Rectal smooth muscle tissue (tissue), 1 donor: ENCODE measurements around the gene GSX1.
"Not testable (repeated sequence)": the region's sequence is repeated elsewhere in the genome, so short reads cannot be mapped to it uniquely, and the experiment has no call there.

ENCODE experiments used
- H3K27ac ChIP-seq: one replicate; pipeline ENCODE4 v1.7.0; 2013; ENCODE audit warnings: low read depth, low read length, inconsistent platforms
- H3K27me3 ChIP-seq: one replicate; pipeline ENCODE4 v1.7.0; 2013; ENCODE audit warnings: low read length; ENCODE audit not compliant: control insufficient read depth, insufficient read depth
- H3K36me3 ChIP-seq: one replicate; pipeline ENCODE4 v1.7.0; 2013; ENCODE audit warnings: low read length; ENCODE audit not compliant: control insufficient read depth, insufficient read depth
- H3K4me1 ChIP-seq: one replicate; pipeline ENCODE4 v1.7.0; 2013; ENCODE audit warnings: low read length; ENCODE audit not compliant: control insufficient read depth, insufficient read depth
- H3K4me3 ChIP-seq: one replicate; pipeline ENCODE4 v1.7.0; 2013; ENCODE audit warnings: low read length
- H3K9ac ChIP-seq: one replicate; pipeline ENCODE4 v1.7.0; 2013; ENCODE audit warnings: low read length

Gene GSX1

GRCh38 chr13:27796544-27797227 lies 4.4 kb downstream of the GSX1 start:
- Histone ChIP-seq H3K4me1 (no peaks in the 10 kb centered on the region), H3K27me3 (peaks cover 37% of the 10 kb centered on the region), H3K27ac (no peak overlapping the region), H3K36me3 (no peaks in the 10 kb centered on the region), H3K9ac (no peak overlapping the region), H3K4me3 (no peak overlapping the region)

GRCh38 chr13:27797228-27797624 lies 4.9 kb downstream of the GSX1 start:
- peaks cover 37% of the 10 kb centered on the region for H3K27me3 ChIP-seq
- H3K36me3 ChIP-seq, result no peaks in the 10 kb centered on the region
- H3K27ac ChIP-seq, result no peak overlapping the region
- H3K9ac ChIP-seq, result no peak overlapping the region
- H3K4me1 ChIP-seq, result no peaks in the 10 kb centered on the region
- H3K4me3 ChIP-seq, result no peak overlapping the region

DNA sequence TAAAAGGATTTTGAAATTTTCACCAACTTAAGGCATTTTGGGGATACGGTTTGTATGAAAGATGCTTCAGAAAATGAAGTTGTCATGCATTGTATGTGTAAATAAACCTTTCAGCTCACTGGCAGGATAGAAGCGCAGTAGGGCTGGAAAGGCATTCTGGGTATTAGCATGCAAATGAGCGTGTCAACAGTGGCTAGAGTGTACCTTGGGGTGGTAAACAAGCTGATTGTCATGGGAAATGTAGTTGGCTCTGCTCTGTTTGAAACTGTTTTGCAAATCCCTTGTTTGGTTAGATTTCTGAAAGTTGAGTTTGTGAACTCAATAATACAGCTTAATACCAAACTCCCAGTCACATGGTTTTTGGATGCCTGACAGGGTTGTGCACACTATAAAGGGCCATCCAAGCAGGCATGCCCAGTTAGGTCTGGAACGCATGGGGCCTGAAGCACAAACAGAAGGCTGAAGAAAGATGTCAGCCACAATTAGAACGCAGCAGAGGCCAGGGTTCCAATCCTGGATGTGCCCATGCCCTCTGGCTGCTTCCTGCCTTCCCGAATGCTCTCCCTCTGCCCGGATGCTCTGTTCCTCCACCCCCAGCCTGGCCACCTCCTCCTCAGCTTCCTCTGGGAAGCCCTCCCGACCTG lies 14.6 kb downstream of the GSX1 start:
- no peak overlapping the region for H3K27ac ChIP-seq
- peaks cover 8% of the 10 kb centered on the region for H3K27me3 ChIP-seq
- no peak overlapping the region for H3K4me3 ChIP-seq
- no peaks in the 10 kb centered on the region for H3K36me3 ChIP-seq
- no peak overlapping the region for H3K9ac ChIP-seq
- H3K4me1 ChIP-seq, result no peaks in the 10 kb centered on the region

GRCh38 chr13:27808851-27809550 lies 16.7 kb downstream of the GSX1 start:
- no peak overlapping the region for H3K4me3 ChIP-seq
- H3K9ac ChIP-seq, result no peak overlapping the region
- H3K27me3 ChIP-seq, result peaks cover 8% of the 10 kb centered on the region
- H3K36me3 ChIP-seq, result no peaks in the 10 kb centered on the region
- no peaks in the 10 kb centered on the region for H3K4me1 ChIP-seq
- no peak overlapping the region for H3K27ac ChIP-seq

DNA sequence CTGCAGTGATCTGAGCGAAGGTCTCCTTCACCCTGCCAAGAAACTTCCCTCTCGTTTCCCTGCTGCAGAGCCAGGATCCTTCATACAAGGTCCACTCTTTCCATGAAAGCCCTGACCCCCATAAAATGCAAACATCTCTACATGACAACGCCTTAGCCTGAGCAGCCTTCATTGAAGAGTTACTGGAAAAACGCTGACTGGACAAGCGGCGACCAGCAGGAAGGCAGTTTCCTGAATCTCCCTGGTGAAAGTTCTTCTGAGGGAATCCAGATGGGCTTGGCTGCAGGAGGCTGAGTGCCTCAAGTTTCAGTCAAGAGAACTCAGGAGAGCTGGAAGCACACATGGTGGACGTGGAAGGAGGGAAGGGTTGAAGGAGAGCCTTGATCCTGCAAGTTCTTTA lies 17.7 kb downstream of the GSX1 start:
- peaks cover 8% of the 10 kb centered on the region for H3K27me3 ChIP-seq
- H3K9ac ChIP-seq, result no peak overlapping the region
- no peak overlapping the region for H3K27ac ChIP-seq
- H3K4me1 ChIP-seq, result no peaks in the 10 kb centered on the region
- no peak overlapping the region for H3K4me3 ChIP-seq
- H3K36me3 ChIP-seq, result no peaks in the 10 kb centered on the region

DNA sequence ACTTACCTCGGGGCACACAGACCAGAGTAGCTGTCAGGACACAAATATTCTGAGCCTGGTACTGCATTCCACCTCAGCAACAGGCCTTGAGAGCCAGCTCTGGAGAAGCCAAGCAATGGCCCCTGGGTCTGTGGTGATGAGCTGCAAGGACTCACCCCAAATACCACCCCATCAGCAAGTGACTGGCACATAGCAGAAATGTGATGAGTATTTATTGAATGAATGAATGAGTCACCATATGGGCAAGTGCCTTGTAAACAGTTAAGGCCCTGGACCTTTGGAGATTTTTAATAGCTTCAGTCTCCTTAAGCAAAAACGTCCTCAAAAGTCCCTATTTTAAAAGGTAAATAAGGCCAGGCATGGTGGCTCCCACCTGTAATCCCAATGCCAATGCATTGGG lies 18.2 kb downstream of the GSX1 start:
- Histone ChIP-seq H3K27ac (no peak overlapping the region), H3K9ac (no peak overlapping the region), H3K36me3 (no peaks in the 10 kb centered on the region), H3K27me3 (peaks cover 8% of the 10 kb centered on the region), H3K4me1 (no peaks in the 10 kb centered on the region), H3K4me3 (no peak overlapping the region)

DNA sequence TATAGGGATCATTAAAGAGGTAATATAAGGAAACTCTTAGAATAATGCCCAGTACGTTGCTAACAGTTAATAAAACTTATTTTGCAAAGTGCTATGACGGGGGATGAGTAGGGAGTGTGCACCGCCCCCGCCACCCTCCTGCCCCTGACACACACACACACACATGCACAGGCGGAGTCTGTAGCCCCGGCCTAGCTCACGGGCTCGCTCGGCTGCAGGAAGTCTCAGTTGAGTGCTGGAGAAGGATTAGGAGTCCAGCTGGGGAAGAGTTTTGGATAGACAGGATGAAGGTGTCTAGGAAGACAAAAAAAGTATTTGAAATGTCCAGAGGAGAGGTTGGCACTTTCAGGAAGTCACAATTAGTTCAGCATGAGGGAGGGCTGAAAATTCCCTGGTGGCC lies 21.5 kb downstream of the GSX1 start:
- Histone ChIP-seq H3K36me3 (no peaks in the 10 kb centered on the region), H3K4me1 (no peaks in the 10 kb centered on the region), H3K27me3 (peaks cover 2% of the 10 kb centered on the region), H3K9ac (no peak overlapping the region), H3K4me3 (no peak overlapping the region), H3K27ac (no peak overlapping the region)

DNA sequence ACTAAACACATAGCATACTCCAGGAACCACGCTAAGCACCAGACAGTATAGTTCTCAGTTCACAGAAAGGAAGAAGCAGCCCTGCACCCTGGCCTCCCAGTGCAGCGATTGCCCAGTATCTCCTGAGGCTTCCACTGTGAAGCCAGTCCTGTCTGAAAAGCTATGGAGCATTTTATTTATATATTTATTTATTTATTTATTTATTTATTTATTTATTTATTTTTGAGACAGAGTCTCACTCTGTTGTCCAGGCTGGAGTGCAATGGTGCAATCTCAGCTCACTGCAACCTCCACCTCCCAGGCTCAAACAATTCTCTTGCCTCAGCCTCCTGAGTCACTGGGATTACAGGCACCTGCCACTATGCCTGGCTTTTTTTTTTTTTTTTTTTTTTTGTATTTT lies 25.5 kb downstream of the GSX1 start:
- not testable (repeated sequence) for H3K4me3 ChIP-seq, H3K9ac ChIP-seq, H3K36me3 ChIP-seq, H3K27me3 ChIP-seq, H3K27ac ChIP-seq, H3K4me1 ChIP-seq

GRCh38 chr13:27820524-27821482 lies 28.5 kb downstream of the GSX1 start:
- H3K4me1 ChIP-seq, result no peaks in the 10 kb centered on the region
- H3K27me3 ChIP-seq, result peaks cover 18% of the 10 kb centered on the region
- H3K4me3 ChIP-seq, result no peak overlapping the region
- H3K36me3 ChIP-seq, result no peaks in the 10 kb centered on the region
- H3K9ac ChIP-seq, result no peak overlapping the region
- no peak overlapping the region for H3K27ac ChIP-seq

DNA sequence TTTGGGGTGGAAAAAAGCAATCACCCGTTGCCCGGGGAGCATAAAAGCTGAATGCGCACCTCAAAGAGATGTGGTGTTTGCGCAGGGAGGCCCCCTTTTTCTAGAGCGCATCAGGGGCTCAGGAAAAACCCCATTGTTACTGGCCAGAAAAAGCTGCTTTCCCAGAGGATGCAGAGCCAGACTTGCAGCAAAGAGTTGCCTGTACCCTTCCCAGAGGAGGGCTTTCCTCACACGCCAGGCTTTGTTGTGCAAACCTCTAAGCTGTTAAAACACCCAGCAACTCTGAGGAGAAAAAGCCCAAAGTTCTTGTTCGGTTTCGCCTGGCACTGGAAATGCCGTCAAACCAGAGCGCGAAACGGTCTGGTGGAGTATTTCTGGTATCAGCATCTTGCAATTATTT lies 29.3 kb downstream of the GSX1 start:
- no peak overlapping the region for H3K27ac ChIP-seq
- H3K27me3 ChIP-seq, result peaks cover 18% of the 10 kb centered on the region
- no peaks in the 10 kb centered on the region for H3K4me1 ChIP-seq
- H3K4me3 ChIP-seq, result no peak overlapping the region
- no peaks in the 10 kb centered on the region for H3K36me3 ChIP-seq
- H3K9ac ChIP-seq, result no peak overlapping the region

- H3K27me3 ChIP-seq, result peaks cover 24% of the 10 kb centered on the region
- no peaks in the 10 kb centered on the region for H3K4me1 ChIP-seq
- no peaks in the 10 kb centered on the region for H3K36me3 ChIP-seq
- H3K27ac ChIP-seq, result no peak overlapping the region
- no peak overlapping the region for H3K4me3 ChIP-seq
- H3K9ac ChIP-seq, result no peak overlapping the region
Measured at GRCh38 chr13:27822258-27822872, 30.1 kb downstream of the GSX1 start.

- Histone ChIP-seq H3K27ac (no peak overlapping the region), H3K27me3 (peaks cover 24% of the 10 kb centered on the region), H3K4me3 (no peak overlapping the region), H3K36me3 (no peaks in the 10 kb centered on the region), H3K9ac (no peak overlapping the region), H3K4me1 (no peaks in the 10 kb centered on the region)
Measured at GRCh38 chr13:27822873-27823311, 30.6 kb downstream of the GSX1 start.
